HCT116 (cell line): ENCODE results near the gene RTL10. TPM values are rescaled to one million over a fixed set of nuclear protein-coding genes. Genes with fewer than 3 reads are reported as not detected.
A peak's percentile ranks its signal among the peaks of the same experiment; 100 is the strongest.

Source experiments
- ATAC-seq: fragments of 200-7000 bp; cut with Tn5 transposase; 2 replicates; pipeline ENCODE4 v1.9.1; 2020; ENCODE audit warnings: mild to moderate bottlenecking, moderate library complexity
- BruUV-seq: library from RNA; stranded (reverse); fragments of 400-500 nt; replicated peaks from 2 replicates; lab custom pipeline; 2021; lab: Mats Ljungman, UMichigan
- CTCF ChIA-PET: fragments of 300-600 bp; sonication (Branson Sonifier 250); formaldehyde crosslinking; loops from one replicate; lab custom pipeline; 2021; ENCODE audit warnings: antibody characterized with exemption; lab: Charles Lee
- POLR2A ChIA-PET: fragments of 300-600, 350-600 bp; sonication (Branson Sonifier 250); formaldehyde crosslinking; loops from one replicate; lab custom pipeline; 2021; ENCODE audit warnings: antibody characterized with exemption; lab: Charles Lee
- RAD21 ChIA-PET, 2 experiments: fragments of 300-600 bp; sonication (Branson Sonifier 250); formaldehyde crosslinking; loops; one replicate each; lab custom pipeline; 2023; ENCODE audit warnings: low total read pairs in 2 of 2; ENCODE audit not compliant: uncharacterized antibody in 2 of 2, unreplicated experiment in 2 of 2, low non-redundant PET in 1 of 2; lab: Charles Lee
- DNase-seq: peaks from one replicate; pipeline ENCODE4 v3.0.0-alpha.2; 2010; ENCODE audit warnings: low read depth, low spot score
- H2AFZ ChIP-seq: fragments of 200-600 bp; shearing (Covaris generic), sonication (generic); 2 replicates; pipeline ENCODE4 v1.6.1; 2017; ENCODE audit warnings: low read depth, mixed run types, mixed read lengths, antibody characterized with exemption, low read length; ENCODE audit not compliant: poor library complexity, severe bottlenecking
- H3K27ac ChIP-seq: 2 replicates; pipeline ENCODE4 v1.5.1; 2012; ENCODE audit warnings: low read depth, low read length
- H3K27me3 ChIP-seq: fragments of 200-600 bp; sonication (generic); 2 replicates; pipeline ENCODE4 v1.6.1; 2016; ENCODE audit warnings: mixed run types, low read length, mixed read lengths; ENCODE audit not compliant: insufficient read depth
- H3K36me3 ChIP-seq, 2 experiments: fragments of 200-500 bp in 1 of 2; fragments of 200-600 bp in 1 of 2; sonication (Bioruptor generic) in 1 of 2; sonication (generic) in 1 of 2; 2 replicates each; pipeline versions ENCODE4 v1.5.1 to v1.6.1; 2014 to 2016; ENCODE audit warnings: low read length in 2 of 2, inconsistent platforms in 1 of 2, mixed read lengths in 1 of 2, mixed run types in 1 of 2; ENCODE audit not compliant: insufficient read depth in 2 of 2, control insufficient read depth in 1 of 2
- H3K4me1 ChIP-seq, 2 experiments: fragments of 200-600 bp in 1 of 2; sonication (generic) in 1 of 2; 2 replicates each; pipeline versions ENCODE4 v1.5.1 to v1.6.1; 2012 to 2017; ENCODE audit warnings: low read length in 2 of 2, inconsistent platforms in 1 of 2, mild to moderate bottlenecking in 1 of 2, mixed read lengths in 1 of 2, mixed run types in 1 of 2, moderate library complexity in 1 of 2; ENCODE audit not compliant: insufficient read depth in 2 of 2, control insufficient read depth in 1 of 2
- H3K4me2 ChIP-seq: fragments of 200-600 bp; sonication (generic); 2 replicates; pipeline ENCODE4 v1.6.1; 2017; ENCODE audit warnings: mixed run types, low read length, mixed read lengths
- H3K4me3 ChIP-seq, 2 experiments: fragments of 200-600 bp in 1 of 2; sonication (generic) in 1 of 2; replicated peaks in 1 of 2; 2 replicates each; pipeline ENCODE4 v1.5.1; 2011 to 2016; ENCODE audit warnings: low read length in 2 of 2, control low read depth in 1 of 2, low read depth in 1 of 2, mild to moderate bottlenecking in 1 of 2, mixed read lengths in 1 of 2, mixed run types in 1 of 2
- H3K79me2 ChIP-seq: fragments of 200-600 bp; sonication (generic); 2 replicates; pipeline ENCODE4 v1.6.1; 2017; ENCODE audit warnings: mild to moderate bottlenecking, mixed run types, low read length, moderate library complexity, mixed read lengths; ENCODE audit not compliant: insufficient read depth
- H3K9ac ChIP-seq: fragments of 200-600 bp; sonication (generic); 2 replicates; pipeline ENCODE4 v1.6.1; 2016; ENCODE audit warnings: low read length, mixed read lengths
- H3K9me2 ChIP-seq: fragments of 200-600 bp; sonication (generic), shearing (Covaris generic); 2 replicates; pipeline ENCODE4 v1.6.1; 2017; ENCODE audit warnings: mixed run types, mild to moderate bottlenecking, moderate library complexity; ENCODE audit not compliant: insufficient read depth
- H3K9me3 ChIP-seq, 2 experiments: fragments of 200-500 bp in 1 of 2; fragments of 200-600 bp in 1 of 2; sonication (Bioruptor generic) in 1 of 2; sonication (generic) in 1 of 2; 2 replicates each; pipeline ENCODE4 v1.6.1; 2014 to 2017; ENCODE audit warnings: low read length in 2 of 2, mixed read lengths in 2 of 2, inconsistent platforms in 1 of 2, low read depth in 1 of 2, mild to moderate bottlenecking in 1 of 2, mixed run types in 1 of 2, moderate library complexity in 1 of 2; ENCODE audit not compliant: control insufficient read depth in 1 of 2, insufficient read depth in 1 of 2
- H4K20me1 ChIP-seq: fragments of 200-600 bp; sonication (generic), shearing (Covaris generic); 2 replicates; pipeline ENCODE4 v1.6.1; 2017; ENCODE audit warnings: mixed run types, mild to moderate bottlenecking, moderate library complexity; ENCODE audit not compliant: insufficient read depth
- EGR1 ChIP-seq: IDR thresholded peaks from 2 replicates; pipeline ENCODE4 v1.6.1; 2012; ENCODE audit warnings: low read depth
- ELF1 ChIP-seq: IDR thresholded peaks from 2 replicates; pipeline ENCODE4 v1.6.1; 2012; ENCODE audit warnings: low read depth, borderline replicate concordance
- EZH2 ChIP-seq: fragments of 200-600 bp; sonication (generic); IDR thresholded peaks from 2 replicates; pipeline ENCODE4 v1.6.1; 2017; ENCODE audit warnings: antibody characterized with exemption, mixed run types
- FOSL1 ChIP-seq: IDR thresholded peaks from 2 replicates; pipeline ENCODE4 v1.6.1; 2012; ENCODE audit warnings: low read depth
- JUND ChIP-seq: IDR thresholded peaks from 2 replicates; pipeline ENCODE4 v1.6.1; 2012
- POLR2A ChIP-seq: IDR thresholded peaks from 2 replicates; pipeline ENCODE4 v1.7.0; 2011; ENCODE audit warnings: borderline replicate concordance; ENCODE audit not compliant: insufficient read depth, insufficient read length; ENCODE audit errors: extremely low read depth
- POLR2AphosphoS5 ChIP-seq: IDR thresholded peaks from 2 replicates; pipeline ENCODE4 v1.6.1; 2011; ENCODE audit warnings: mild to moderate bottlenecking, low read depth, low read length, moderate library complexity
- SP1 ChIP-seq: IDR thresholded peaks from 2 replicates; pipeline ENCODE4 v1.6.1; 2012; ENCODE audit warnings: low read depth
- TCF7L2 ChIP-seq: IDR thresholded peaks from 2 replicates; pipeline ENCODE4 v1.7.0; 2011; ENCODE audit warnings: borderline replicate concordance, inconsistent platforms; ENCODE audit not compliant: insufficient read depth, insufficient read length; ENCODE audit errors: extremely low read depth
- ZFX ChIP-seq: fragments of 450-650 bp; IDR thresholded peaks from 2 replicates; pipeline ENCODE4 v1.6.1; 2017
- intact Hi-C: fragments of 100-400 bp; cut with micrococcal nuclease; formaldehyde crosslinking; loops from 2 replicates; pipeline ENCODE4 v1.10.0; 2022
- total RNA-seq: library from RNA; stranded (reverse); gene quantifications from one replicate; pipeline ENCODE4 v1.2.1, GENCODE V29; 2021; ENCODE audit not compliant: unreplicated experiment
- TF ChIP-seq, protein P1 (sequence below), 3 experiments: fragments of 200-600 bp in 1 of 3; sonication (generic) in 1 of 3; IDR thresholded peaks in 2 of 3; conservative IDR thresholded peaks in 1 of 3; 2 replicates each; pipeline ENCODE4 v1.5.1; 2012 to 2017; ENCODE audit warnings: low read depth in 2 of 3, low read length in 2 of 3, antibody characterized with exemption in 1 of 3, borderline replicate concordance in 1 of 3, control low read depth in 1 of 3, mild to moderate bottlenecking in 1 of 3, mixed read lengths in 1 of 3, mixed run types in 1 of 3, moderate library complexity in 1 of 3; ENCODE audit not compliant: insufficient read depth in 1 of 3

The RTL10 gene
- total RNA-seq, 1 experiment from 2014 or later: 24.6 TPM

DNA sequence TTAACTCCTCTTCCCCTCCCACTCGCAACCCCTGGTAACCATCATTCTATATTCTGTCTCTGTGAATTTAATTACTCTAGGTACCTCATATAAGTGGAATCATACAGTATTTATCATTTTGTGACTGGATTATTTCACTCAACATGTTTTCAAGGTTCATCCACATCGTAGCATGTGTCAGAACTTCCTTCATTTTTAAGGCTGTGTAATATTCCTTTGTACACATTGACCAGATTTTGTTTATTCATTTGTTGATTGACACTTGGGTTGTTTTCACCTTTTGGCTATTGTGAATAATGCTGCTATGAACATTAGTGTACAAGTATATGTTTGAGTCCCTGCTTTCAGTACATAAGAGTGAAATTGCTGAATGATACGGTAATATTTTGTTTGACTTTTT is 2.7 kb upstream of the RTL10 start:
- Histone ChIP-seq H3K4me3 (no peak overlapping the region), H3K9me2 (no peaks in the 10 kb centered on the region), H3K36me3 (no peaks in the 10 kb centered on the region; a peak in 1 of 4 replicates), H3K27ac (no peak overlapping the region), H3K79me2 (peaks cover 37% of the 10 kb centered on the region), H3K27me3 (no peaks in the 10 kb centered on the region), H3K4me1 (peaks cover 21 to 29% of the 10 kb centered on the region in 2 experiments), H3K9me3 (no peaks in the 10 kb centered on the region), H2AFZ (no peak overlapping the region), H3K9ac (no peak overlapping the region), H4K20me1 (no peaks in the 10 kb centered on the region), H3K4me2 (no peak overlapping the region)
- BruUV-seq: no TSS peak
- CTCF ChIA-PET: no interaction called here
- no peak for DNase-seq
- ATAC-seq: no peak
- TF ChIP-seq JUND (no peak), POLR2A (no peak), TCF7L2 (no peak), SP1 (no peak), EGR1 (no peak)
- RAD21 ChIA-PET: no interaction called here
- POLR2A ChIA-PET: no interaction called here
- intact Hi-C loops: loop anchor here (5.0 kb wide), 1 partner anchor 90 kb away; no protein-coding TSS in a partner anchor

DNA sequence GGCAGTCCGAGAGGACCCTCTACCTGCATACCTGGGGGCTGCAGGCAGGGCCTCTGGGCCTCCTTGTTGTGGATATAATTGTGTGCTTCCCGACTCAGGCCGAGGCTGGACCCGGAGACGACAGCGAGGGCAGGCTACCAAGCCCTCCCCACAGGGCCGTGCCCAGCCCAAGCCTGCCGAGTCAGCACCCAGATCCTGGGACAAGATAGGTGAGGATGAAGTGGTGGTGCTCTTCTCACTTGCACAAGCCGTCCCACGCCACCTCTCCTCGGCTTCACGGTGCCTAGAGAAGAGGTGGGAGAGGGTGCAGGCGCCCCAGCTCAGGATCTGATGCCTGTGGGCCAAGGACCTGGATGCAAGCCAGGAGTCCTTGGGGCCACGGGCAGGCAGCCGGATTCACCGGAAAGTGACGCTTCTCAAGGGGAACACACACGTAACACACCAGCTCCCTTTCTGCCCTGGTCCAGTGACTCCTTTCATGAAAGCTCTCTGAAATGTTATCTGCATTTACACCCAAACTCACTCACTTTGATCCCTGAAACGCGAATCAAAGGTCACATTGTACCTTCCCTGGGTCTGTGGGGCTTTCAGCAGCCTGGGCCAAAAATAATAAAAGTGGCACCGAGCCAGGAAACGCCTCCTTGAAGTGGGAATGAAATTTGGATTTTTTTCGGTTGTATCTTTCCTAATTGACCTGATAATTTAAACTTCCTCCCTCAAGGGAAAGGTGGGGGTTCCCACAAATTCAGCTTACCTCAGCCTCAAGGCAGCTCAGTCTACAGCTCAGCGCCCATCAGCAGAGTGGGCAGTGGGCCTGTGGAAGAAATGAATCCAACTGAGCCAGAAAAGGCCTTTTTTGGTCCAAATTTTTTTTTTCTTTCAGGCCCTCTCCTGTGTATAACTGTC is 1.1 kb upstream of the RTL10 start:
- peaks cover 31 to 45% of the 10 kb centered on the region in 2 experiments for H3K4me1 ChIP-seq
- ChIA-PET CTCF (interaction anchor here (1.4 kb wide), 1 partner anchor 99 kb away, joined by 3 read pairs; no protein-coding TSS in a partner anchor), POLR2A (interaction anchor here (0.9 to 2.1 kb wide), 2 partner anchors 11 to 16 kb away, joined by 3 to 6 read pairs; no protein-coding TSS in a partner anchor), RAD21 (no interaction called here)
- peak overlapping the region; percentile 94 for H3K4me2 ChIP-seq
- ATAC-seq: peak; percentile 42
- H3K79me2 ChIP-seq: peaks cover 54% of the 10 kb centered on the region
- H4K20me1 ChIP-seq: no peaks in the 10 kb centered on the region
- intact Hi-C loops: loop anchor here (5.0 kb wide), 1 partner anchor 88 kb away; no protein-coding TSS in a partner anchor
- no peaks in the 10 kb centered on the region for H3K9me2 ChIP-seq
- H3K9ac ChIP-seq: peak overlapping the region; percentile 97
- no TSS peak for BruUV-seq
- no peaks in the 10 kb centered on the region for H3K27me3 ChIP-seq
- peaks cover 13 to 14% of the 10 kb centered on the region in 2 experiments; a peak in 3 of 4 replicates for H3K36me3 ChIP-seq
- TF ChIP-seq, protein P1, sequence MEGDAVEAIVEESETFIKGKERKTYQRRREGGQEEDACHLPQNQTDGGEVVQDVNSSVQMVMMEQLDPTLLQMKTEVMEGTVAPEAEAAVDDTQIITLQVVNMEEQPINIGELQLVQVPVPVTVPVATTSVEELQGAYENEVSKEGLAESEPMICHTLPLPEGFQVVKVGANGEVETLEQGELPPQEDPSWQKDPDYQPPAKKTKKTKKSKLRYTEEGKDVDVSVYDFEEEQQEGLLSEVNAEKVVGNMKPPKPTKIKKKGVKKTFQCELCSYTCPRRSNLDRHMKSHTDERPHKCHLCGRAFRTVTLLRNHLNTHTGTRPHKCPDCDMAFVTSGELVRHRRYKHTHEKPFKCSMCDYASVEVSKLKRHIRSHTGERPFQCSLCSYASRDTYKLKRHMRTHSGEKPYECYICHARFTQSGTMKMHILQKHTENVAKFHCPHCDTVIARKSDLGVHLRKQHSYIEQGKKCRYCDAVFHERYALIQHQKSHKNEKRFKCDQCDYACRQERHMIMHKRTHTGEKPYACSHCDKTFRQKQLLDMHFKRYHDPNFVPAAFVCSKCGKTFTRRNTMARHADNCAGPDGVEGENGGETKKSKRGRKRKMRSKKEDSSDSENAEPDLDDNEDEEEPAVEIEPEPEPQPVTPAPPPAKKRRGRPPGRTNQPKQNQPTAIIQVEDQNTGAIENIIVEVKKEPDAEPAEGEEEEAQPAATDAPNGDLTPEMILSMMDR (IDR thresholded peaks at IDR 0.05 in 2 of 3, conservative IDR thresholded peaks at IDR 0.05 in 1 of 3; ENCODE audit: borderline replicate concordance in 1 of 3, insufficient read depth in 1 of 3, low read depth in 2 of 3, low read length in 2 of 3): no peak
- TF ChIP-seq POLR2AphosphoS5 (peak; percentile 20; the same call in 1 of the 2 replicates), FOSL1 (no peak), EZH2 (no peak), ELF1 (no peak), ZFX (peak; percentile 73)
- no peaks in the 10 kb centered on the region for H3K9me3 ChIP-seq
- H3K27ac ChIP-seq: peak overlapping the region; percentile 99
- peak; percentile 31 for DNase-seq
- no peak overlapping the region for H2AFZ ChIP-seq
- H3K4me3 ChIP-seq: peak overlapping the region; percentile 97 to 99
